ENCODE data around the gene LGI4. TPM values are rescaled to one million over a fixed set of nuclear protein-coding genes. Genes with fewer than 3 reads are reported as not detected.
A peak's percentile ranks its signal among the peaks of the same experiment; 100 is the strongest.

The LGI4 gene
- total RNA-seq, 4 donors from 2014 or later: 32.0 to 58.6 (median 49.2) TPM

- H3K4me3 ChIP-seq: no peak overlapping the region
- H3K27ac ChIP-seq (replicated peaks in 1 of 4): no peak overlapping the region
- WGBS: no CpG with 5 or more reads among the region's 6 CpGs
- no peak for DNase-seq (ENCODE audit: extremely low spot score)
- H3K27me3 ChIP-seq: peaks cover 0 to 51% (median 16%) of the 10 kb centered on the region in 4 donors
- no peaks in the 10 kb centered on the region for H3K36me3 ChIP-seq
- no peak for TF ChIP-seq POLR2A (IDR thresholded peaks at IDR 0.05; ENCODE audit: low read depth)
- no peak for TF ChIP-seq POLR2AphosphoS5 (IDR thresholded peaks at IDR 0.05)
- TF ChIP-seq CTCF (IDR thresholded peaks at IDR 0.05): no peak
- no peak for TF ChIP-seq EP300 (IDR thresholded peaks at IDR 0.05)
- H3K9me3 ChIP-seq: peaks cover 0 to 4% (median 0%) of the 10 kb centered on the region in 4 donors
- H3K4me1 ChIP-seq: peaks cover 22 to 51% (median 41%) of the 10 kb centered on the region in 4 donors
- intact Hi-C loops (cut with DNase I): loop anchor here (5.0 kb wide), 2 partner anchors 77 to 123 kb away; partner anchors contain the start of gene USF2
These were observed 9.4 kb upstream of the LGI4 start for GRCh38 chr19:35144259-35144599.

- Histone ChIP-seq H3K9me3 (peaks cover 0 to 4% (median 0%) of the 10 kb centered on the region in 4 donors), H3K4me1 (peaks cover 22 to 51% (median 44%) of the 10 kb centered on the region in 4 donors), H3K27me3 (peaks cover 0 to 55% (median 16%) of the 10 kb centered on the region in 4 donors), H3K36me3 (no peaks in the 10 kb centered on the region), H3K27ac (replicated peaks in 1 of 4) (no peak overlapping the region), H3K4me3 (no peak overlapping the region)
- TF ChIP-seq POLR2A (IDR thresholded peaks at IDR 0.05; ENCODE audit: low read depth): no peak
- TF ChIP-seq EP300 (IDR thresholded peaks at IDR 0.05): no peak
- no peak for TF ChIP-seq POLR2AphosphoS5 (IDR thresholded peaks at IDR 0.05)
- TF ChIP-seq CTCF (IDR thresholded peaks at IDR 0.05): no peak
- 44% methylated on average over 3 of the region's 3 CpGs for WGBS
- DNase-seq (ENCODE audit: extremely low spot score): no peak
- intact Hi-C loops (cut with DNase I): loop anchor here (5.0 kb wide), 2 partner anchors 77 to 123 kb away; partner anchors contain the start of gene USF2
These were observed 9.0 kb upstream of the LGI4 start for GRCh38 chr19:35143818-35144217.

GRCh38 chr19:35143231-35143715, 8.4 kb upstream of the LGI4 start, which contains the start of gene FXYD7:
Gene FXYD7 (plus strand): TSS chr19:35143255. CDS start chr19:35143334, 79 bp downstream.
- DNase-seq (ENCODE audit: extremely low spot score): no peak
- peaks cover 0 to 60% (median 16%) of the 10 kb centered on the region in 4 donors for H3K27me3 ChIP-seq
- H3K4me3 ChIP-seq: peak within 1 kb of the TSS; percentile 16 to 34 (median 26)
- H3K4me1 ChIP-seq: peaks cover 23 to 56% (median 49%) of the 10 kb centered on the region in 4 donors
- no peak for TF ChIP-seq EP300 (IDR thresholded peaks at IDR 0.05)
- intact Hi-C loops (cut with DNase I): loop anchor here (5.0 kb wide), 2 partner anchors 76 to 124 kb away; partner anchors contain the start of gene USF2
- WGBS: 14% methylated on average over 20 of the region's 31 CpGs
- peaks cover 0 to 4% (median 0%) of the 10 kb centered on the region in 4 donors for H3K9me3 ChIP-seq
- no peaks in the 10 kb centered on the region for H3K36me3 ChIP-seq
- H3K27ac ChIP-seq (replicated peaks in 1 of 4): peak within 1 kb of the TSS in 2 of 4 donors; percentile 0 to 11

GRCh38 chr19:35142606-35143230, 7.9 kb upstream of the LGI4 start:
- TF ChIP-seq POLR2AphosphoS5 (IDR thresholded peaks at IDR 0.05): no peak
- peak in 2 of 3 experiments; percentile 59 to 67 for TF ChIP-seq CTCF (IDR thresholded peaks at IDR 0.05)
- H3K27ac ChIP-seq (replicated peaks in 1 of 4): peak overlapping the region in 2 of 4 donors; percentile 0 to 11
- H3K36me3 ChIP-seq: no peaks in the 10 kb centered on the region
- no peak for DNase-seq (ENCODE audit: extremely low spot score)
- peaks cover 28 to 61% (median 54%) of the 10 kb centered on the region in 4 donors for H3K4me1 ChIP-seq
- H3K9me3 ChIP-seq: peaks cover 0 to 4% (median 0%) of the 10 kb centered on the region in 4 donors
- peaks cover 0 to 64% (median 16%) of the 10 kb centered on the region in 4 donors for H3K27me3 ChIP-seq
- H3K4me3 ChIP-seq: peak overlapping the region; percentile 16 to 34 (median 26)
- WGBS: 11% methylated on average over 15 of the region's 46 CpGs
- intact Hi-C loops (cut with DNase I): loop anchor here (5.0 kb wide), 2 partner anchors 75 to 125 kb away; partner anchors contain the start of gene USF2

All from esophagus muscularis mucosa (tissue), 4 donors.